H1 (cell line): ENCODE results near the gene AOAH. TPM values are rescaled to one million over a fixed set of nuclear protein-coding genes. Genes with fewer than 3 reads are reported as not detected.

Source experiments
- CTCF ChIA-PET: fragments of 300-600 bp; sonication (Branson Sonifier 250); formaldehyde crosslinking; loops from one replicate; lab custom pipeline; 2021; ENCODE audit not compliant: partially characterized antibody; lab: Charles Lee
- POLR2A ChIA-PET: fragments of 300-600 bp; sonication (Branson Sonifier 250); formaldehyde crosslinking; loops from one replicate; lab custom pipeline; 2021; ENCODE audit warnings: inconsistent platforms; ENCODE audit not compliant: partially characterized antibody; lab: Charles Lee
- DNase-seq, 2 experiments: peaks; one replicate each; pipeline versions ENCODE4 v3.0.0 to v3.0.0-alpha.2; 2010 to 2022; ENCODE audit warnings: low spot score in 2 of 2, low read depth in 1 of 2, mixed read lengths in 1 of 2
- FAIRE-seq: peaks from 2 replicates; lab custom pipeline; 2011; peaks lifted over from hg19 to GRCh38; lab: Jason Lieb, UNC
- H2AFZ ChIP-seq: 2 replicates; pipeline ENCODE4 v1.8.1; 2012; ENCODE audit warnings: low read length, inconsistent platforms
- H2AK5ac ChIP-seq: 2 replicates; pipeline ENCODE4 v1.6.1; 2013; ENCODE audit warnings: low read depth, low read length
- H2BK120ac ChIP-seq: replicated peaks from 2 replicates; pipeline ENCODE3; 2013; ENCODE audit warnings: low read depth, low read length, inconsistent platforms
- H2BK12ac ChIP-seq: 2 replicates; pipeline ENCODE4 v1.6.1; 2013; ENCODE audit warnings: low read depth, low read length
- H2BK15ac ChIP-seq: 2 replicates; pipeline ENCODE4 v1.6.1; 2013; ENCODE audit warnings: low read length
- H2BK20ac ChIP-seq: 2 replicates; pipeline ENCODE4 v1.6.1; 2013; ENCODE audit warnings: low read length
- H2BK5ac ChIP-seq: 2 replicates; pipeline ENCODE4 v1.6.1; 2013; ENCODE audit warnings: low read depth, low read length
- H3K14ac ChIP-seq: 2 replicates; pipeline ENCODE4 v1.6.1; 2013; ENCODE audit warnings: inconsistent platforms; ENCODE audit not compliant: insufficient read length
- H3K18ac ChIP-seq: 2 replicates; pipeline ENCODE4 v1.6.1; 2013; ENCODE audit warnings: low read length; ENCODE audit errors: extremely low read depth
- H3K23ac ChIP-seq: 2 replicates; pipeline ENCODE4 v1.6.1; 2013; ENCODE audit warnings: inconsistent platforms; ENCODE audit not compliant: insufficient read length
- H3K23me2 ChIP-seq: 2 replicates; pipeline ENCODE4 v1.6.1; 2013; ENCODE audit warnings: low read depth, low read length
- H3K27ac ChIP-seq: 2 replicates; pipeline ENCODE4 v1.6.1; 2011; ENCODE audit warnings: low read depth, low read length, inconsistent platforms
- H3K27me3 ChIP-seq, 4 experiments: replicated peaks in 1 of 4; 1 replicate in 1 of 4; 2 replicates in 3 of 4; pipeline versions ENCODE4 v1.6.1 to v1.8.1; 2011 to 2013; ENCODE audit warnings: low read length in 3 of 4, mild to moderate bottlenecking in 3 of 4, inconsistent platforms in 2 of 4, mixed read lengths in 2 of 4, moderate library complexity in 1 of 4; ENCODE audit not compliant: control insufficient read depth in 3 of 4, insufficient read depth in 3 of 4; ENCODE audit errors: extremely low read depth in 1 of 4
- H3K36me3 ChIP-seq, 4 experiments: 2 replicates each; pipeline versions ENCODE4 v1.6.1 to v1.8.1; 2011 to 2013; ENCODE audit warnings: mild to moderate bottlenecking in 4 of 4, low read length in 3 of 4, moderate library complexity in 2 of 4, control low read depth in 1 of 4, inconsistent platforms in 1 of 4; ENCODE audit not compliant: insufficient read depth in 4 of 4, control insufficient read depth in 2 of 4
- H3K4ac ChIP-seq: replicated peaks from 2 replicates; pipeline ENCODE3; 2013; ENCODE audit warnings: low read length, low read depth, mixed read lengths, inconsistent platforms; ENCODE audit not compliant: insufficient read length
- H3K4me1 ChIP-seq, 4 experiments: replicated peaks in 1 of 4; 1 replicate in 1 of 4; 2 replicates in 3 of 4; pipeline versions ENCODE4 v1.6.1 to v1.8.1; 2011 to 2013; ENCODE audit warnings: low read length in 3 of 4, inconsistent platforms in 2 of 4, mixed read lengths in 1 of 4; ENCODE audit not compliant: insufficient read depth in 4 of 4, control insufficient read depth in 3 of 4
- H3K4me2 ChIP-seq, 2 experiments: 2 replicates each; pipeline versions ENCODE4 v1.6.1 to v1.8.1; 2011 to 2013; ENCODE audit warnings: low read depth in 2 of 2, low read length in 2 of 2, control low read depth in 1 of 2, inconsistent platforms in 1 of 2, mild to moderate bottlenecking in 1 of 2; ENCODE audit not compliant: insufficient read depth in 1 of 2
- H3K4me3 ChIP-seq, 4 experiments: fragments of 200-600, 300-600 bp in 1 of 4; sonication (generic), shearing (Covaris generic), sonication (Bioruptor Twin) in 1 of 4; 2 replicates each; pipeline versions ENCODE4 v1.5.1 to v1.8.1; 2011 to 2016; ENCODE audit warnings: low read length in 4 of 4, low read depth in 3 of 4, control low read depth in 2 of 4, inconsistent platforms in 2 of 4, mild to moderate bottlenecking in 2 of 4, mixed read lengths in 1 of 4, moderate library complexity in 1 of 4; ENCODE audit not compliant: insufficient read depth in 2 of 4; ENCODE audit errors: extremely low read depth in 1 of 4
- H3K56ac ChIP-seq: replicated peaks from 2 replicates; pipeline ENCODE3; 2013; ENCODE audit warnings: low read depth, mild to moderate bottlenecking, mixed read lengths, low read length, inconsistent platforms; ENCODE audit not compliant: insufficient read length
- H3K79me1 ChIP-seq: 2 replicates; pipeline ENCODE4 v1.6.1; 2013; ENCODE audit warnings: low read depth, low read length, control low read depth
- H3K79me2 ChIP-seq, 2 experiments: 2 replicates each; pipeline versions ENCODE4 v1.6.1 to v1.8.1; 2012 to 2013; ENCODE audit warnings: low read length in 2 of 2, mild to moderate bottlenecking in 2 of 2, inconsistent platforms in 1 of 2; ENCODE audit not compliant: insufficient read depth in 2 of 2, control insufficient read depth in 1 of 2
- H3K9ac ChIP-seq, 4 experiments: replicated peaks in 1 of 4; 1 replicate in 1 of 4; 2 replicates in 3 of 4; pipeline versions ENCODE4 v1.6.1 to v1.8.1; 2011 to 2013; ENCODE audit warnings: low read depth in 3 of 4, low read length in 3 of 4, control low read depth in 2 of 4, mild to moderate bottlenecking in 2 of 4, moderate library complexity in 2 of 4, inconsistent platforms in 1 of 4; ENCODE audit errors: extremely low read depth in 1 of 4
- H3K9me3 ChIP-seq, 2 experiments: 2 replicates each; pipeline versions ENCODE4 v1.6.1 to v1.8.1; 2012 to 2013; ENCODE audit warnings: mild to moderate bottlenecking in 2 of 2, moderate library complexity in 2 of 2, control low read depth in 1 of 2, inconsistent platforms in 1 of 2, low read depth in 1 of 2, low read length in 1 of 2, mixed read lengths in 1 of 2; ENCODE audit not compliant: insufficient read depth in 2 of 2
- H4K20me1 ChIP-seq, 2 experiments: replicated peaks in 1 of 2; 2 replicates each; pipeline versions ENCODE3 to v1.8.1; 2011 to 2013; ENCODE audit warnings: inconsistent platforms in 2 of 2, low read length in 2 of 2, mild to moderate bottlenecking in 1 of 2; ENCODE audit not compliant: insufficient read depth in 2 of 2, control insufficient read depth in 1 of 2
- H4K5ac ChIP-seq: 2 replicates; pipeline ENCODE4 v1.6.1; 2013; ENCODE audit warnings: low read length, low read depth, mixed read lengths, inconsistent platforms; ENCODE audit not compliant: insufficient read length
- H4K8ac ChIP-seq: 2 replicates; pipeline ENCODE4 v1.8.0; 2013; ENCODE audit warnings: mild to moderate bottlenecking, moderate library complexity, low read length, inconsistent platforms; ENCODE audit not compliant: insufficient read depth; ENCODE audit errors: extremely low read depth
- H4K91ac ChIP-seq: replicated peaks from 2 replicates; pipeline ENCODE3; 2013; ENCODE audit warnings: low read length, mixed read lengths, inconsistent platforms; ENCODE audit not compliant: insufficient read length
- CHD1 ChIP-seq: IDR thresholded peaks from 2 replicates; pipeline ENCODE4 v1.6.1; 2012; ENCODE audit warnings: low read depth, low read length, improper control_type of control experiment
- CTCF ChIP-seq, 3 experiments: IDR thresholded peaks; 1 replicate in 2 of 3; 2 replicates in 1 of 3; pipeline versions ENCODE4 v1.5.1 to v1.6.1; 2011; ENCODE audit warnings: low read length in 3 of 3, mild to moderate bottlenecking in 3 of 3, inconsistent platforms in 2 of 3, low read depth in 1 of 3, moderate library complexity in 1 of 3; ENCODE audit not compliant: insufficient read depth in 1 of 3; ENCODE audit errors: control extremely low read depth in 1 of 3
- GTF2F1 ChIP-seq: IDR thresholded peaks from 2 replicates; pipeline ENCODE4 v1.6.1; 2012; ENCODE audit warnings: low read depth, low read length, improper control_type of control experiment, borderline replicate concordance
- POLR2AphosphoS5 ChIP-seq: IDR thresholded peaks from 2 replicates; pipeline ENCODE4 v1.6.1; 2011; ENCODE audit warnings: low read depth, low read length
- RNF2 ChIP-seq: fragments of 200-900, 300-1000 bp; sonication (generic); IDR thresholded peaks from 2 replicates; pipeline ENCODE4 v1.7.1; 2016; ENCODE audit warnings: borderline replicate concordance, low read depth, mild to moderate bottlenecking, antibody characterized with exemption, low read length; ENCODE audit not compliant: poor library complexity, severe bottlenecking; ENCODE audit errors: missing control alignments
- SRF ChIP-seq: IDR thresholded peaks from 2 replicates; pipeline ENCODE4 v1.6.1; 2011; ENCODE audit warnings: mild to moderate bottlenecking, low read depth, low read length, moderate library complexity
- USF2 ChIP-seq: IDR thresholded peaks from 2 replicates; pipeline ENCODE4 v1.6.1; 2011; ENCODE audit warnings: low read length, improper control_type of control experiment
- YY1 ChIP-seq: IDR thresholded peaks from 2 replicates; pipeline ENCODE4 v1.6.1; 2011; ENCODE audit warnings: low read depth, mild to moderate bottlenecking, low read length
- WGBS, 2 experiments: shearing (Covaris generic) in 1 of 2; methylation state at CpG; one replicate each; pipeline versions ENCODE4 v1.1.6 to v1.1.7; 2013 to 2015; ENCODE audit warnings: low lambda C conversion rate in 2 of 2, mixed read lengths in 2 of 2, inconsistent platforms in 1 of 2, low coverage in 1 of 2, missing lambda C conversion rate in 1 of 2; ENCODE audit not compliant: insufficient replicate concordance in 2 of 2, insufficient coverage in 1 of 2, insufficient read length in 1 of 2; ENCODE audit errors: extremely low coverage in 1 of 2, missing lambda C conversion rate in 1 of 2; 5-methylcytosine and 5-hydroxymethylcytosine counted together
- polyA plus RNA-seq, 7 experiments: library from polyadenylated mRNA; depleted of rRNA in 3 of 7; stranded (reverse) in 5 of 7; unstranded in 2 of 7; fragments of >200 nt in 5 of 7; fragments of 200-250 nt in 2 of 7; gene quantifications; 1 replicate in 5 of 7; 2 replicates in 1 of 7; 4 replicates in 1 of 7; pipeline versions ENCODE4 v1.2.1 to v1.2.3, GENCODE V29; 2011 to 2013; ENCODE audit warnings: missing spikeins in 2 of 7, mixed read lengths in 2 of 7
- total RNA-seq: library from RNA; stranded (reverse); fragmentation: NEBNext Ultra II Directional; extraction: Animal tissue kit (Norgen Biotek cat#: 25700); gene quantifications from 2 replicates; pipeline ENCODE4 v1.2.1, GENCODE V29; 2021

AOAH gene
- total and polyA plus RNA-seq, 2 of the 8 experiments (the other 6 are each of a cell fraction or from before 2014, with no cell fraction given) = 0.08 TPM; not detected in 1

GRCh38 chr7:36546331-36546730 is 178.0 kb downstream of the AOAH start:
- H2AK5ac ChIP-seq = no peak overlapping the region
- H4K8ac ChIP-seq = no peak overlapping the region
- H3K4me3 ChIP-seq = no peak overlapping the region
- no peak overlapping the region for H2AFZ ChIP-seq
- no peak overlapping the region for H4K5ac ChIP-seq
- H3K4ac ChIP-seq = no peak overlapping the region
- no peak overlapping the region for H2BK5ac ChIP-seq
- H4K20me1 ChIP-seq = no peaks in the 10 kb centered on the region
- CTCF ChIA-PET = interaction anchor here (0.6 to 2.3 kb wide), 5 partner anchors 12 to 384 kb away, joined by 3 to 5 read pairs (median 3); no protein-coding TSS in a partner anchor
- no peak overlapping the region for H2BK12ac ChIP-seq
- H2BK15ac ChIP-seq = no peak overlapping the region
- no peak overlapping the region for H3K9ac ChIP-seq
- H3K23me2 ChIP-seq = no peaks in the 10 kb centered on the region; the same call in 1 of the 2 replicates
- no peak overlapping the region for H3K18ac ChIP-seq
- no peak overlapping the region for H3K56ac ChIP-seq
- no peaks in the 10 kb centered on the region for H3K9me3 ChIP-seq
- no peak overlapping the region for H2BK120ac ChIP-seq
- no peak overlapping the region for H2BK20ac ChIP-seq
- no peak overlapping the region for H3K14ac ChIP-seq
- H4K91ac ChIP-seq = no peak overlapping the region
- WGBS, 2 experiments = 71% methylated on average over 1 of the region's 1 CpG; no CpG with 5 or more reads in 1 of the 2 experiments
- FAIRE-seq = no peak
- DNase-seq = no peak
- H3K27me3 ChIP-seq = no peaks in the 10 kb centered on the region
- POLR2A ChIA-PET = no interaction called here
- H3K36me3 ChIP-seq = no peaks in the 10 kb centered on the region
- H3K79me1 ChIP-seq = no peaks in the 10 kb centered on the region
- H3K27ac ChIP-seq = no peak overlapping the region
- H3K79me2 ChIP-seq = no peaks in the 10 kb centered on the region
- H3K4me2 ChIP-seq = no peak overlapping the region
- no peak overlapping the region for H3K23ac ChIP-seq
- peaks cover 0 to 4% (median 0%) of the 10 kb centered on the region in 4 experiments; a peak in 2 of 7 replicates for H3K4me1 ChIP-seq
- TF ChIP-seq CHD1 (no peak), SRF (no peak), YY1 (no peak), POLR2AphosphoS5 (no peak), USF2 (no peak), RNF2 (no peak), CTCF (IDR thresholded peaks at IDR 0.05; ENCODE audit: control extremely low read depth in 1 of 3, insufficient read depth in 1 of 3, low read depth in 1 of 3, low read length in 3 of 3) (no peak), GTF2F1 (no peak)
